B cell (primary cell): ENCODE measurements around the gene KIF9. TPM values are rescaled to one million over a fixed set of nuclear protein-coding genes. Genes with fewer than 3 reads are reported as not detected.
A peak's percentile ranks its signal among the peaks of the same experiment; 100 is the strongest.

Experiments used
- ATAC-seq: fragments of 200-7000 bp; cut with Tn5 transposase; one replicate; pipeline ENCODE4 v1.10.0; 2021; ENCODE audit warnings: low read depth, mild to moderate bottlenecking, moderate number of reproducible peaks, moderate library complexity
- CTCF ChIA-PET: fragments of 350-600 bp; sonication (Branson Sonifier 250); formaldehyde crosslinking; loops from one replicate; lab custom pipeline; 2021; ENCODE audit warnings: antibody characterized with exemption, inconsistent platforms; lab: Charles Lee
- POLR2A ChIA-PET: fragments of 350-600 bp; sonication (Branson Sonifier 250); formaldehyde crosslinking; loops from one replicate; lab custom pipeline; 2021; ENCODE audit warnings: antibody characterized with exemption; lab: Charles Lee
- DNase-seq: peaks from one replicate; pipeline ENCODE4 v3.0.0; 2013
- H2AFZ ChIP-seq: 2 replicates; pipeline ENCODE4 v1.6.1; 2012; ENCODE audit warnings: mild to moderate bottlenecking, low read depth, low read length; ENCODE audit not compliant: insufficient read depth, poor library complexity, severe bottlenecking
- H3K27ac ChIP-seq, 2 donors: 1 replicate in 1 of 2; 2 replicates in 1 of 2; pipeline ENCODE4 v1.5.1; 2012 to 2013; ENCODE audit warnings: low read length in 2 of 2, mild to moderate bottlenecking in 2 of 2, moderate library complexity in 1 of 2
- H3K27me3 ChIP-seq, 4 experiments: fragments of 200-600 bp in 1 of 4; sonication (generic) in 1 of 4; replicated peaks in 1 of 4; 1 replicate in 2 of 4; 2 replicates in 2 of 4; pipeline versions ENCODE4 v1.6.1 to v1.7.0; 2013 to 2016; ENCODE audit warnings: low read length in 3 of 4, mild to moderate bottlenecking in 2 of 4, mixed read lengths in 1 of 4, moderate library complexity in 1 of 4; ENCODE audit not compliant: insufficient read depth in 4 of 4, control insufficient read depth in 3 of 4; ENCODE audit errors: control extremely low read depth in 1 of 4
- H3K36me3 ChIP-seq, 2 experiments: replicated peaks in 1 of 2; 1 replicate in 1 of 2; 2 replicates in 1 of 2; pipeline versions ENCODE4 v1.6.1 to v1.7.1; 2013; ENCODE audit warnings: low read length in 1 of 2; ENCODE audit not compliant: insufficient read depth in 2 of 2, control insufficient read depth in 1 of 2; ENCODE audit errors: control extremely low read depth in 1 of 2, extremely low read depth in 1 of 2
- H3K4me1 ChIP-seq, 2 donors: fragments of 200-600 bp in 1 of 2; sonication (generic) in 1 of 2; 1 replicate in 1 of 2; 2 replicates in 1 of 2; pipeline versions ENCODE4 v1.5.1 to v1.6.1; 2013 to 2017; ENCODE audit warnings: low read length in 2 of 2; ENCODE audit not compliant: control insufficient read depth in 2 of 2, insufficient read depth in 2 of 2
- H3K4me2 ChIP-seq: replicated peaks from 2 replicates; pipeline ENCODE3; 2012; ENCODE audit warnings: mild to moderate bottlenecking, low read depth, low read length; ENCODE audit not compliant: poor library complexity, severe bottlenecking
- H3K4me3 ChIP-seq, 5 experiments: fragments of 200-600 bp in 1 of 5; sonication (generic) in 1 of 5; 1 replicate in 3 of 5; 2 replicates in 2 of 5; pipeline versions ENCODE4 v1.5.1 to v1.7.0; 2011 to 2016; ENCODE audit warnings: low read length in 4 of 5, mild to moderate bottlenecking in 4 of 5, low read depth in 2 of 5, control low read depth in 1 of 5, moderate library complexity in 1 of 5; ENCODE audit not compliant: insufficient read depth in 1 of 5; ENCODE audit errors: control extremely low read depth in 1 of 5, extremely low read depth in 1 of 5
- H3K79me2 ChIP-seq: fragments of 200-600 bp; sonication (generic); one replicate; pipeline ENCODE4 v1.6.0; 2016; ENCODE audit warnings: low read length; ENCODE audit not compliant: control insufficient read depth, insufficient read depth
- H3K9ac ChIP-seq: fragments of 200-600 bp; sonication (generic); 2 replicates; pipeline ENCODE4 v1.6.1; 2017; ENCODE audit warnings: mild to moderate bottlenecking, low read length, moderate library complexity
- H3K9me3 ChIP-seq, 3 donors: one replicate each; pipeline versions ENCODE4 v1.6.1 to v1.7.1; 2013; ENCODE audit warnings: low read length in 2 of 3; ENCODE audit not compliant: control insufficient read depth in 2 of 3, insufficient read depth in 1 of 3; ENCODE audit errors: control extremely low read depth in 1 of 3
- H4K20me1 ChIP-seq: 2 replicates; pipeline ENCODE4 v1.6.0; 2012; ENCODE audit warnings: mild to moderate bottlenecking, low read length; ENCODE audit not compliant: insufficient read depth, control insufficient read depth, poor library complexity, severe bottlenecking
- H3K27ac Mint-ChIP-seq: one replicate; pipeline ENCODE4 v1.8.0; 2021; ENCODE audit warnings: mixed read lengths
- H3K27me3 Mint-ChIP-seq: one replicate; pipeline ENCODE4 v1.8.0; 2021; ENCODE audit warnings: mixed read lengths
- H3K4me1 Mint-ChIP-seq: one replicate; pipeline ENCODE4 v1.8.0; 2021; ENCODE audit warnings: mixed read lengths
- H3K4me3 Mint-ChIP-seq: one replicate; pipeline ENCODE4 v1.8.0; 2021; ENCODE audit warnings: mixed read lengths
- H3K9me3 Mint-ChIP-seq: one replicate; pipeline ENCODE4 v1.8.0; 2022; ENCODE audit warnings: mixed read lengths; ENCODE audit not compliant: insufficient read depth
- EZH2 ChIP-seq: IDR thresholded peaks from 2 replicates; pipeline ENCODE4 v1.6.1; 2012; ENCODE audit warnings: borderline replicate concordance, low read depth, mild to moderate bottlenecking, moderate library complexity, low read length; ENCODE audit not compliant: insufficient read depth, poor library complexity, severe bottlenecking
- WGBS: methylation state at CpG from one replicate; pipeline ENCODE4 v1.1.5; 2013; ENCODE audit warnings: missing lambda C conversion rate; ENCODE audit not compliant: insufficient coverage; 5-methylcytosine and 5-hydroxymethylcytosine counted together
- intact Hi-C: fragments of 100-400 bp; cut with micrococcal nuclease; formaldehyde crosslinking; loops from one replicate; pipeline ENCODE4 v1.10.0; 2022
- polyA plus RNA-seq: library from polyadenylated mRNA; depleted of rRNA; stranded (reverse); fragments of >200 nt; gene quantifications from 2 replicates; pipeline ENCODE4 v1.2.3, GENCODE V29; 2012
- total RNA-seq, 2 donors: library from RNA; stranded (reverse); fragments of 120-200 nt in 1 of 2; gene quantifications; 1 replicate in 1 of 2; 2 replicates in 1 of 2; pipeline versions ENCODE4 v1.2.3 to v1.2.4, GENCODE V29; 2013 to 2022
- TF ChIP-seq, protein P1 (sequence below): fragments of 200-600 bp; IDR thresholded peaks from one replicate; pipeline ENCODE4 v1.8.0; 2022; ENCODE audit warnings: antibody characterized with exemption, mild to moderate bottlenecking

The KIF9 gene
- total and polyA plus RNA-seq, 2 donors (not counting 1 experiment from before 2014, with no cell fraction given): 3.0 to 3.8 TPM

DNA sequence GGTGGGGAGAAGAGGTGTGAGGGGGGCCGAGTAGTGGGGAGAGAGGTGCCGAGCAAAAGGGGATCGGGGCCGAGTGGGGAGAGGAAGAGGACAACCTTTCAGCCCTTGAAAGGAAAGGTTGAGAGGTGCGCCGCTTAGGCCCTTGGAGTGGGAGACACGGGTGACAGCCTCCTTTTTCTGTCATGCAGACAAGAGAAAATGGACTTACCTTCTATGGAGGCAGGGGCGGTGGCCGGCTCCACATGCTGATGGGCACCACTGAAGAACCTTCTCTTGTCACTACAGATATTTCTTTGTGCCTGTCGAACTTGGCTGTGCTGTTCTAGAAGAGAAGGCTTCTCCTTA is 566 bp upstream of the KIF9 start:
- H3K27me3 Mint-ChIP-seq: no peaks in the 10 kb centered on the region
- Histone ChIP-seq H3K27ac (peak overlapping the region; percentile 99), H3K4me2 (peak overlapping the region; percentile 95), H2AFZ (peak overlapping the region; percentile 91), H4K20me1 (peaks cover 10% of the 10 kb centered on the region), H3K79me2 (peaks cover 50% of the 10 kb centered on the region), H3K4me1 (peaks cover 33 to 49% of the 10 kb centered on the region in 2 donors), H3K4me3 (peak overlapping the region; percentile 74 to 98 (median 89)), H3K9ac (peak overlapping the region; percentile 100), H3K27me3 (no peaks in the 10 kb centered on the region), H3K36me3 (peaks cover 0 to 10% of the 10 kb centered on the region in 2 experiments), H3K9me3 (no peaks in the 10 kb centered on the region)
- intact Hi-C loops: loop anchor here (2.0 to 5.0 kb wide), 6 partner anchors 42 to 499 kb away; partner anchors contain the start of genes CCDC12, ELP6, SCAP and SMARCC1
- no peak for ATAC-seq
- H3K27ac Mint-ChIP-seq: peak overlapping the region; percentile 100
- DNase-seq: no peak
- H3K9me3 Mint-ChIP-seq: no peaks in the 10 kb centered on the region
- peaks cover 46% of the 10 kb centered on the region for H3K4me1 Mint-ChIP-seq
- POLR2A ChIA-PET: interaction anchor here (0.6 to 1.6 kb wide), 6 partner anchors 12 to 273 kb away, joined by 3 to 9 read pairs (median 6); partner anchors contain the start of gene SETD2
- WGBS: 0% methylated on average over 7 of the region's 10 CpGs
- CTCF ChIA-PET: interaction anchor here (1.2 to 2.5 kb wide), 4 partner anchors 8 to 795 kb away, joined by 3 to 10 read pairs (median 3); no protein-coding TSS in a partner anchor
- TF ChIP-seq, protein P1, sequence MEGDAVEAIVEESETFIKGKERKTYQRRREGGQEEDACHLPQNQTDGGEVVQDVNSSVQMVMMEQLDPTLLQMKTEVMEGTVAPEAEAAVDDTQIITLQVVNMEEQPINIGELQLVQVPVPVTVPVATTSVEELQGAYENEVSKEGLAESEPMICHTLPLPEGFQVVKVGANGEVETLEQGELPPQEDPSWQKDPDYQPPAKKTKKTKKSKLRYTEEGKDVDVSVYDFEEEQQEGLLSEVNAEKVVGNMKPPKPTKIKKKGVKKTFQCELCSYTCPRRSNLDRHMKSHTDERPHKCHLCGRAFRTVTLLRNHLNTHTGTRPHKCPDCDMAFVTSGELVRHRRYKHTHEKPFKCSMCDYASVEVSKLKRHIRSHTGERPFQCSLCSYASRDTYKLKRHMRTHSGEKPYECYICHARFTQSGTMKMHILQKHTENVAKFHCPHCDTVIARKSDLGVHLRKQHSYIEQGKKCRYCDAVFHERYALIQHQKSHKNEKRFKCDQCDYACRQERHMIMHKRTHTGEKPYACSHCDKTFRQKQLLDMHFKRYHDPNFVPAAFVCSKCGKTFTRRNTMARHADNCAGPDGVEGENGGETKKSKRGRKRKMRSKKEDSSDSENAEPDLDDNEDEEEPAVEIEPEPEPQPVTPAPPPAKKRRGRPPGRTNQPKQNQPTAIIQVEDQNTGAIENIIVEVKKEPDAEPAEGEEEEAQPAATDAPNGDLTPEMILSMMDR: no peak
- TF ChIP-seq EZH2: no peak
- peak overlapping the region; percentile 99 for H3K4me3 Mint-ChIP-seq

DNA sequence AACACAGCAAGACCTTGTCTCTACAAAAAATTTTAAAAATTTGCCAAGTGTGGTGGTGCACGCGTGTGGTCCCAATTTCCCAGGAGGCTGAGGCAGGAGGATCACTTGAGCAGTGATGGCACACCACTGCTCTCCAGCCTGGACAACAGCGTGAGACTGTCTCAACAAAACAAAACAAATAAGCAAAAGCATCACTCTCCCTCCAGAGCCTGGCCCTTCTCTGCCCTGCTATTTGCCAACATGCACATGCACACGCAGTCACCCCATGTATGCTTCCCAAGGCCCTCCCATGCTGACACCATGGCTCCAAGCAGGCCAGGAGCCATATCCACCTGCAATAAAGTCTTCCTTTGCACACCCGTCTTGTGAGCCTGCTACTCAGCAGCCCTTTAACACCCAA is 2.1 kb downstream of the KIF9 start:
- H3K27ac ChIP-seq: no peak overlapping the region
- no peaks in the 10 kb centered on the region for H4K20me1 ChIP-seq
- H3K79me2 ChIP-seq: peaks cover 24% of the 10 kb centered on the region
- H2AFZ ChIP-seq: no peak overlapping the region
- intact Hi-C loops: loop anchor here (5.0 kb wide), 1 partner anchor 502 kb away; the partner anchor contains the start of gene SMARCC1
- Mint-ChIP-seq H3K27me3 (no peaks in the 10 kb centered on the region), H3K4me3 (peak overlapping the region; percentile 26), H3K27ac (peak overlapping the region; percentile 41), H3K9me3 (no peaks in the 10 kb centered on the region), H3K4me1 (peaks cover 28% of the 10 kb centered on the region)
- no peak overlapping the region for H3K4me3 ChIP-seq
- CTCF ChIA-PET: interaction anchor here (1.2 to 2.7 kb wide), 3 partner anchors 9 to 116 kb away, joined by 3 to 11 read pairs (median 5); partner anchors contain the start of gene SETD2
- POLR2A ChIA-PET: no interaction called here
- peaks cover 25 to 34% of the 10 kb centered on the region in 2 donors for H3K4me1 ChIP-seq
- H3K9me3 ChIP-seq: no peaks in the 10 kb centered on the region
- ATAC-seq (no peak), DNase-seq (no peak)
- no peaks in the 10 kb centered on the region for H3K27me3 ChIP-seq
- H3K9ac ChIP-seq: no peak overlapping the region
- H3K36me3 ChIP-seq: no peaks in the 10 kb centered on the region
- 100% methylated on average over 5 of the region's 5 CpGs for WGBS
- H3K4me2 ChIP-seq: no peak overlapping the region
- TF ChIP-seq EZH2: no peak
- TF ChIP-seq, protein P1: no peak
